Hepatocyte (in vitro differentiated cells): ENCODE results near the gene NUP58. TPM values are rescaled to one million over a fixed set of nuclear protein-coding genes. Genes with fewer than 3 reads are reported as not detected.

Source experiments
- DNase-seq: peaks from one replicate; pipeline ENCODE4 v3.0.0-alpha.2; 2016; ENCODE audit warnings: low spot score
- H2AFZ ChIP-seq: fragments of 200-600 bp; sonication (generic); 2 replicates; pipeline ENCODE4 v1.6.0; 2016; ENCODE audit warnings: antibody characterized with exemption, mild to moderate bottlenecking
- H3K27ac ChIP-seq: fragments of 200-600 bp; sonication (generic); 2 replicates; pipeline ENCODE4 v1.5.1; 2016; ENCODE audit warnings: mild to moderate bottlenecking
- H3K27me3 ChIP-seq: fragments of 200-600 bp; sonication (generic); 2 replicates; pipeline ENCODE4 v1.6.1; 2016
- H3K36me3 ChIP-seq: fragments of 200-600 bp; sonication (generic); replicated peaks from 2 replicates; pipeline ENCODE4 v1.5.1; 2016; ENCODE audit warnings: low read depth; ENCODE audit not compliant: insufficient read depth
- H3K4me1 ChIP-seq: fragments of 200-600 bp; sonication (generic); 2 replicates; pipeline ENCODE4 v1.5.1; 2016; ENCODE audit warnings: mild to moderate bottlenecking, moderate library complexity; ENCODE audit not compliant: insufficient read depth
- H3K4me2 ChIP-seq: fragments of 200-600 bp; sonication (generic); 2 replicates; pipeline ENCODE4 v1.6.0; 2016
- H3K4me3 ChIP-seq: fragments of 200-600 bp; sonication (generic); 2 replicates; pipeline ENCODE4 v1.5.1; 2016; ENCODE audit warnings: mild to moderate bottlenecking
- H3K79me2 ChIP-seq: fragments of 200-600 bp; sonication (generic); 2 replicates; pipeline ENCODE4 v1.6.0; 2017; ENCODE audit warnings: mild to moderate bottlenecking
- H3K9me2 ChIP-seq: fragments of 200-600 bp; sonication (generic); replicated peaks from 2 replicates; pipeline ENCODE4 v1.6.0; 2017; ENCODE audit warnings: mild to moderate bottlenecking; ENCODE audit not compliant: insufficient read depth
- H3K9me3 ChIP-seq: fragments of 200-600 bp; sonication (generic); 2 replicates; pipeline ENCODE4 v1.5.1; 2016; ENCODE audit warnings: low read depth, mild to moderate bottlenecking
- H4K20me1 ChIP-seq: fragments of 200-600 bp; sonication (generic); 2 replicates; pipeline ENCODE4 v1.6.0; 2016; ENCODE audit warnings: mild to moderate bottlenecking; ENCODE audit not compliant: insufficient read depth, poor library complexity, severe bottlenecking
- EZH2 ChIP-seq: fragments of 200-600 bp; sonication (generic); IDR thresholded peaks from 2 replicates; pipeline ENCODE4 v1.6.1; 2016; ENCODE audit warnings: antibody characterized with exemption, mild to moderate bottlenecking, borderline replicate concordance
- EZH2phosphoT487 ChIP-seq: fragments of 200-600 bp; sonication (generic); IDR thresholded peaks from one replicate; pipeline ENCODE4 v1.6.1; 2018; ENCODE audit warnings: antibody characterized with exemption, mild to moderate bottlenecking, low read depth, moderate library complexity; ENCODE audit not compliant: unreplicated experiment, severe bottlenecking
- WGBS: methylation state at CpG from one replicate; pipeline ENCODE4 v1.1.6; 2016; ENCODE audit warnings: low lambda C conversion rate; ENCODE audit errors: missing lambda C conversion rate; 5-methylcytosine and 5-hydroxymethylcytosine counted together
- polyA plus RNA-seq: library from polyadenylated mRNA; unstranded; fragments of >200 nt; fragmentation: Nextera tagmentation; extraction: Ambion mirVana; gene quantifications from 2 replicates; pipeline ENCODE4 v1.2.1, GENCODE V29; 2016
- total RNA-seq: library from RNA; depleted of rRNA; stranded (reverse); fragments of >200 nt; gene quantifications from 2 replicates; pipeline ENCODE4 v1.2.3, GENCODE V29; 2014
- TF ChIP-seq, protein P1 (sequence below): fragments of 200-600 bp; sonication (generic); IDR thresholded peaks from 2 replicates; pipeline ENCODE4 v1.5.1; 2016; ENCODE audit warnings: antibody characterized with exemption, mild to moderate bottlenecking; ENCODE audit not compliant: poor library complexity

The NUP58 gene
- total and polyA plus RNA-seq, 2 experiments from 2014 or later: 16.0 to 61.3 TPM

DNA sequence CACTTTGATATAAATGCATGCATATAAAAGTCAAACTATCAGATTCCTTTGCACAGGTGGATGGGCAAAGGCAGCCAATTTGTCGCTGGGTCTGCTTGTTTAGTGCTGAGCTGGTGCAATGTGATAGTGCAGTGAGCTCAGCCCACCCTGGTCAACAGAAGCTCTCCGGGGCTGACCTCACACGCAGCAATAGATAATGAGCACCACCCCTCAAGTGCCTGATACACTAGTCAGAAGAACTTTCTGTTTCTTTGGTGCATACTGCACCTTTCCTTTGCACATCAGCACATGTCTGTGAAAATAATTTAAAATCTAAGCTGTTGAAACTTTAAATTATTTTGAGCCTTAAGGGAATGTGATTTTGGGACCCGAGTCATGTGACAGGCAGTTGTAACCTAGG lies 90.5 kb downstream of the NUP58 start:
- DNase-seq: no peak
- no peaks in the 10 kb centered on the region for H3K36me3 ChIP-seq
- no peak overlapping the region for H3K4me3 ChIP-seq
- H3K79me2 ChIP-seq: no peaks in the 10 kb centered on the region
- H3K9me2 ChIP-seq: no peaks in the 10 kb centered on the region
- TF ChIP-seq, protein P1, sequence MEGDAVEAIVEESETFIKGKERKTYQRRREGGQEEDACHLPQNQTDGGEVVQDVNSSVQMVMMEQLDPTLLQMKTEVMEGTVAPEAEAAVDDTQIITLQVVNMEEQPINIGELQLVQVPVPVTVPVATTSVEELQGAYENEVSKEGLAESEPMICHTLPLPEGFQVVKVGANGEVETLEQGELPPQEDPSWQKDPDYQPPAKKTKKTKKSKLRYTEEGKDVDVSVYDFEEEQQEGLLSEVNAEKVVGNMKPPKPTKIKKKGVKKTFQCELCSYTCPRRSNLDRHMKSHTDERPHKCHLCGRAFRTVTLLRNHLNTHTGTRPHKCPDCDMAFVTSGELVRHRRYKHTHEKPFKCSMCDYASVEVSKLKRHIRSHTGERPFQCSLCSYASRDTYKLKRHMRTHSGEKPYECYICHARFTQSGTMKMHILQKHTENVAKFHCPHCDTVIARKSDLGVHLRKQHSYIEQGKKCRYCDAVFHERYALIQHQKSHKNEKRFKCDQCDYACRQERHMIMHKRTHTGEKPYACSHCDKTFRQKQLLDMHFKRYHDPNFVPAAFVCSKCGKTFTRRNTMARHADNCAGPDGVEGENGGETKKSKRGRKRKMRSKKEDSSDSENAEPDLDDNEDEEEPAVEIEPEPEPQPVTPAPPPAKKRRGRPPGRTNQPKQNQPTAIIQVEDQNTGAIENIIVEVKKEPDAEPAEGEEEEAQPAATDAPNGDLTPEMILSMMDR: no peak
- TF ChIP-seq EZH2 (no peak), EZH2phosphoT487 (no peak)
- no peak overlapping the region for H2AFZ ChIP-seq
- H3K27ac ChIP-seq: no peak overlapping the region
- no peaks in the 10 kb centered on the region for H3K27me3 ChIP-seq
- H4K20me1 ChIP-seq: no peaks in the 10 kb centered on the region
- H3K4me1 ChIP-seq: no peaks in the 10 kb centered on the region
- H3K4me2 ChIP-seq: no peak overlapping the region
- H3K9me3 ChIP-seq: no peaks in the 10 kb centered on the region
- 48% methylated on average over 4 of the region's 4 CpGs for WGBS

Other genes with a start within 250 kb of the NUP58 start
- 0.03 and 0.04 TPM in 2 replicates for gene PABPC3, start 205.5 kb upstream of the NUP58 start, total RNA-seq
- gene PABPC3, start 205.5 kb upstream of the NUP58 start, polyA plus RNA-seq: 0.06 and 0.11 TPM in 2 replicates
- gene AMER2, start 129.3 kb upstream of the NUP58 start, total RNA-seq: 0.23 and 0.24 TPM in 2 replicates
- gene AMER2, start 129.3 kb upstream of the NUP58 start, polyA plus RNA-seq: 0.02 and 0.18 TPM in 2 replicates
- gene MTMR6, start 14.1 kb upstream of the NUP58 start, total RNA-seq: 16.7 and 17.2 TPM in 2 replicates
- gene MTMR6, start 14.1 kb upstream of the NUP58 start, polyA plus RNA-seq: 6.9 and 10.1 TPM in 2 replicates
- 1.6 and 2.1 TPM in 2 replicates for gene ATP8A2, start 70.3 kb downstream of the NUP58 start, total RNA-seq
- 3.1 and 3.9 TPM in 2 replicates for gene ATP8A2, start 70.3 kb downstream of the NUP58 start, polyA plus RNA-seq